Prostate gland (tissue), 2 donors: Measurements from ENCODE around the gene PTPRM.

Experiments used
- CTCF ChIP-seq, 4 experiments: fragments of 200-600 bp in 2 of 4; fragments of 450-650 bp in 2 of 4; sonication (generic) in 2 of 4; IDR thresholded peaks; 1 replicate in 3 of 4; 2 replicates in 1 of 4; pipeline ENCODE4 v1.5.1; 2016 to 2019; ENCODE audit warnings: antibody characterized with exemption in 4 of 4, mild to moderate bottlenecking in 2 of 4, moderate library complexity in 2 of 4
- POLR2A ChIP-seq: fragments of 450-650 bp; IDR thresholded peaks from one replicate; pipeline ENCODE4 v1.6.1; 2016; ENCODE audit warnings: antibody characterized with exemption, mild to moderate bottlenecking

GRCh38 chr18:7809978-7810377 lies 242.9 kb downstream of the PTPRM start:
- no peak for TF ChIP-seq CTCF (IDR thresholded peaks at IDR 0.05)
- TF ChIP-seq POLR2A = no peak
